GM23338 (cell line): ENCODE measurements around the gene DYNC2H1. TPM values are rescaled to one million over a fixed set of nuclear protein-coding genes. Genes with fewer than 3 reads are reported as not detected.

Source experiments
- ATAC-seq: fragments of 200-7000 bp; cut with Tn5 transposase; 3 replicates; pipeline ENCODE4 v1.9.1; 2020
- DNase-seq: peaks from one replicate; pipeline ENCODE4 v3.0.0-alpha.2; 2015; ENCODE audit warnings: low spot score
- H2AFZ ChIP-seq: fragments of 200-600 bp; sonication (generic); 2 replicates; pipeline ENCODE4 v1.8.0; 2016; ENCODE audit warnings: antibody characterized with exemption, mild to moderate bottlenecking, moderate library complexity
- H3F3A ChIP-seq: fragments of 200-600 bp; sonication (generic); replicated peaks from 2 replicates; pipeline ENCODE4 v1.8.0; 2017; ENCODE audit warnings: antibody characterized with exemption, mixed run types, low read depth
- H3K27ac ChIP-seq: fragments of 200-600 bp; sonication (generic); 2 replicates; pipeline ENCODE4 v1.6.1; 2016; ENCODE audit warnings: low read depth
- H3K27me3 ChIP-seq: fragments of 200-600 bp; sonication (generic); 2 replicates; pipeline ENCODE4 v1.8.0; 2016; ENCODE audit warnings: mild to moderate bottlenecking, mixed run types, moderate library complexity; ENCODE audit not compliant: insufficient read depth
- H3K36me3 ChIP-seq: fragments of 200-600 bp; sonication (generic); 2 replicates; pipeline ENCODE4 v1.8.0; 2016; ENCODE audit warnings: mild to moderate bottlenecking; ENCODE audit not compliant: insufficient read depth
- H3K4me1 ChIP-seq: fragments of 200-600 bp; sonication (generic); 2 replicates; pipeline ENCODE4 v1.8.0; 2016; ENCODE audit warnings: mild to moderate bottlenecking, moderate library complexity; ENCODE audit not compliant: insufficient read depth
- H3K4me2 ChIP-seq: fragments of 200-600 bp; sonication (generic); 2 replicates; pipeline ENCODE4 v1.7.1; 2017; ENCODE audit warnings: mixed run types
- H3K4me3 ChIP-seq: fragments of 200-600 bp; sonication (generic); 2 replicates; pipeline ENCODE4 v1.6.1; 2016; ENCODE audit warnings: mixed run types
- H3K79me2 ChIP-seq: fragments of 200-600 bp; sonication (generic); replicated peaks from 2 replicates; pipeline ENCODE4 v1.8.0; 2017; ENCODE audit warnings: mild to moderate bottlenecking; ENCODE audit not compliant: insufficient read depth
- H3K9me2 ChIP-seq: fragments of 200-600 bp; sonication (generic); 2 replicates; pipeline ENCODE4 v1.8.0; 2017; ENCODE audit not compliant: insufficient read depth
- H4K20me1 ChIP-seq: fragments of 200-600 bp; sonication (generic); replicated peaks from 2 replicates; pipeline ENCODE4 v1.8.0; 2017; ENCODE audit warnings: mild to moderate bottlenecking; ENCODE audit not compliant: insufficient read depth
- H3K27ac Mint-ChIP-seq: 2 replicates; pipeline ENCODE4 v1.8.0; 2020; ENCODE audit warnings: inconsistent platforms, mild to moderate bottlenecking, moderate library complexity, mixed read lengths
- H3K27me3 Mint-ChIP-seq: 3 replicates; pipeline ENCODE4 v1.8.0; 2022; ENCODE audit warnings: low read depth, mild to moderate bottlenecking, moderate library complexity, mixed read lengths, inconsistent platforms; ENCODE audit not compliant: insufficient read depth, poor library complexity
- H3K36me3 Mint-ChIP-seq: 3 replicates; pipeline ENCODE4 v1.8.0; 2021; ENCODE audit warnings: low read depth, mild to moderate bottlenecking, inconsistent platforms, moderate library complexity, mixed read lengths
- H3K4me1 Mint-ChIP-seq: 3 replicates; pipeline ENCODE4 v1.8.0; 2020; ENCODE audit warnings: mild to moderate bottlenecking, inconsistent platforms, mixed read lengths
- H3K4me3 Mint-ChIP-seq: 3 replicates; pipeline ENCODE4 v1.8.0; 2021; ENCODE audit warnings: moderate library complexity, mild to moderate bottlenecking, inconsistent platforms, mixed read lengths
- H3K9me3 Mint-ChIP-seq: 3 replicates; pipeline ENCODE4 v1.8.0; 2020; ENCODE audit warnings: moderate library complexity, mild to moderate bottlenecking, inconsistent platforms, mixed read lengths
- CREB1 ChIP-seq: fragments of 250-450 bp; sonication (Bioruptor Pico); IDR thresholded peaks from 2 replicates; pipeline ENCODE4 v1.5.0; 2020; ENCODE audit warnings: low read depth, mild to moderate bottlenecking, moderate library complexity
- CTCF ChIP-seq, 2 experiments: fragments of 200-600 bp in 1 of 2; sonication (generic) in 1 of 2; conservative IDR thresholded peaks; 2 replicates each; pipeline versions ENCODE4 v1.5.1 to v1.6.1; 2016 to 2017; ENCODE audit warnings: antibody characterized with exemption in 2 of 2, low read depth in 2 of 2, mild to moderate bottlenecking in 2 of 2, moderate library complexity in 1 of 2
- ETS1 ChIP-seq: IDR thresholded peaks from 2 replicates; pipeline ENCODE4 v1.6.1; 2016; ENCODE audit warnings: antibody characterized with exemption
- EZH2 ChIP-seq: fragments of 200-600 bp; sonication (generic); IDR thresholded peaks from one replicate; pipeline ENCODE4 v1.8.0; 2017; ENCODE audit warnings: antibody characterized with exemption, mild to moderate bottlenecking, low read depth; ENCODE audit not compliant: unreplicated experiment
- EZH2phosphoT487 ChIP-seq: fragments of 200-600 bp; sonication (generic); IDR thresholded peaks from one replicate; pipeline ENCODE4 v1.8.1; 2018; ENCODE audit warnings: antibody characterized with exemption; ENCODE audit not compliant: unreplicated experiment
- JUNB ChIP-seq: IDR thresholded peaks from one replicate; pipeline ENCODE4 v1.6.1; 2016; ENCODE audit warnings: antibody characterized with exemption; ENCODE audit not compliant: unreplicated experiment
- NANOG ChIP-seq: IDR thresholded peaks from 2 replicates; pipeline ENCODE4 v1.6.1; 2016; ENCODE audit warnings: antibody characterized with exemption, borderline replicate concordance
- POLR2AphosphoS5 ChIP-seq: IDR thresholded peaks from 2 replicates; pipeline ENCODE4 v1.6.1; 2016; ENCODE audit warnings: antibody characterized with exemption, low read depth
- REST ChIP-seq: IDR thresholded peaks from one replicate; pipeline ENCODE4 v1.6.1; 2018; ENCODE audit warnings: antibody characterized with exemption; ENCODE audit not compliant: unreplicated experiment
- STAT1 ChIP-seq: IDR thresholded peaks from one replicate; pipeline ENCODE4 v1.6.1; 2016; ENCODE audit warnings: antibody characterized with exemption; ENCODE audit not compliant: unreplicated experiment
- ZNF114 ChIP-seq: fragments of 250-450 bp; sonication (Bioruptor Pico); IDR thresholded peaks from 2 replicates; pipeline ENCODE4 v1.5.0; 2020; ENCODE audit warnings: mild to moderate bottlenecking, moderate library complexity
- ZNF331 ChIP-seq: fragments of 250-450 bp; sonication (Bioruptor Pico); IDR thresholded peaks from 2 replicates; pipeline ENCODE4 v1.5.0; 2020; ENCODE audit warnings: low read depth, mild to moderate bottlenecking, moderate library complexity
- ZNF462 ChIP-seq: fragments of 250-450 bp; sonication (Bioruptor Pico); IDR thresholded peaks from 2 replicates; pipeline ENCODE4 v1.5.0; 2020; ENCODE audit warnings: mild to moderate bottlenecking, moderate library complexity
- polyA plus RNA-seq: library from polyadenylated mRNA; unstranded; fragments of >200 nt; fragmentation: Nextera tagmentation; extraction: Ambion mirVana; gene quantifications from 2 replicates; pipeline ENCODE4 v1.2.1, GENCODE V29; 2016
- total RNA-seq: library from RNA; depleted of rRNA; stranded (reverse); fragments of >200 nt; shearing (Covaris generic); gene quantifications from 2 replicates; pipeline ENCODE4 v1.2.3, GENCODE V29; 2014

Gene DYNC2H1
- total and polyA plus RNA-seq, 2 experiments from 2014 or later: 19.3 to 22.5 TPM

GRCh38 chr11:103397369-103397768 lies 288.1 kb downstream of the DYNC2H1 start:
- Mint-ChIP-seq H3K4me1 (peaks cover 7% of the 10 kb centered on the region; the same call in 1 of the 3 replicates), H3K27ac (no peak overlapping the region), H3K36me3 (peaks cover 17% of the 10 kb centered on the region), H3K9me3 (peaks cover 14% of the 10 kb centered on the region), H3K4me3 (no peak overlapping the region), H3K27me3 (peaks cover 2% of the 10 kb centered on the region)
- DNase-seq (no peak), ATAC-seq (no peak)
- H3F3A ChIP-seq: no peaks in the 10 kb centered on the region
- no peaks in the 10 kb centered on the region for H3K27me3 ChIP-seq
- H3K79me2 ChIP-seq: no peaks in the 10 kb centered on the region
- TF ChIP-seq ETS1 (no peak), ZNF462 (no peak), EZH2 (no peak), EZH2phosphoT487 (no peak), ZNF114 (no peak), JUNB (no peak), REST (no peak), NANOG (no peak), ZNF331 (CRISPR knock-in tag) (no peak), CREB1 (CRISPR knock-in tag) (no peak), CTCF (conservative IDR thresholded peaks at IDR 0.05; ENCODE audit: low read depth in 2 of 2) (no peak), POLR2AphosphoS5 (no peak), STAT1 (no peak)
- H3K36me3 ChIP-seq: no peaks in the 10 kb centered on the region
- H3K4me3 ChIP-seq: no peak overlapping the region
- no peaks in the 10 kb centered on the region for H4K20me1 ChIP-seq
- H3K9me2 ChIP-seq: no peaks in the 10 kb centered on the region
- no peak overlapping the region for H3K4me2 ChIP-seq
- H3K27ac ChIP-seq: no peak overlapping the region
- H2AFZ ChIP-seq: no peak overlapping the region
- no peaks in the 10 kb centered on the region for H3K4me1 ChIP-seq
